ENCODE measurements around the gene DUSP22.

Gene DUSP22

GRCh38 chr6:297571-298232 is 5.4 kb downstream of the DUSP22 start:
- no peak for DNase-seq

GRCh38 chr6:298233-299103 is 6.2 kb downstream of the DUSP22 start:
- no peak for DNase-seq

GRCh38 chr6:299104-299980 is 7.1 kb downstream of the DUSP22 start:
- no peak for DNase-seq

- DNase-seq, result no peak
These were observed 7.7 kb downstream of the DUSP22 start for GRCh38 chr6:300026-300425.

GRCh38 chr6:300494-301198 is 8.4 kb downstream of the DUSP22 start:
- DNase-seq, result no peak

GRCh38 chr6:301526-301925 is 9.2 kb downstream of the DUSP22 start:
- DNase-seq, result no peak

GRCh38 chr6:301929-302705 is 9.8 kb downstream of the DUSP22 start:
- DNase-seq, result no peak

- no peak for DNase-seq
These were observed 10.5 kb downstream of the DUSP22 start for GRCh38 chr6:302760-303159.

- DNase-seq, result no peak
These were observed 11.0 kb downstream of the DUSP22 start for GRCh38 chr6:303263-303662.

GRCh38 chr6:303948-304558 is 11.8 kb downstream of the DUSP22 start:
- DNase-seq, result no peak

- DNase-seq, result no peak
These were observed 12.6 kb downstream of the DUSP22 start for GRCh38 chr6:304833-305370.

GRCh38 chr6:305371-306206 is 13.3 kb downstream of the DUSP22 start:
- no peak for DNase-seq

- DNase-seq, result no peak
These were observed 14.4 kb downstream of the DUSP22 start for GRCh38 chr6:306641-307061.

GRCh38 chr6:307065-307814 is 15.0 kb downstream of the DUSP22 start:
- DNase-seq, result no peak

GRCh38 chr6:307874-308273 is 15.6 kb downstream of the DUSP22 start:
- DNase-seq, result no peak

- no peak for DNase-seq
These were observed 16.0 kb downstream of the DUSP22 start for GRCh38 chr6:308307-308706.

GRCh38 chr6:308768-309167 is 16.5 kb downstream of the DUSP22 start:
- no peak for DNase-seq

GRCh38 chr6:309947-310346 is 17.7 kb downstream of the DUSP22 start:
- DNase-seq, result no peak

GRCh38 chr6:310671-311070 is 18.4 kb downstream of the DUSP22 start:
- DNase-seq, result no peak
